Measurements from ENCODE around the gene GOLGA8M.
"Not testable (repeated sequence)": the region's sequence is repeated elsewhere in the genome, so short reads cannot be mapped to it uniquely, and the experiment has no call there.

GOLGA8M gene

GRCh38 chr15:28663717-28664116 lies 48.5 kb downstream of the GOLGA8M start:
- DNase-seq (ENCODE audit: low read depth in 2 of 2), result not testable (repeated sequence)

DNA sequence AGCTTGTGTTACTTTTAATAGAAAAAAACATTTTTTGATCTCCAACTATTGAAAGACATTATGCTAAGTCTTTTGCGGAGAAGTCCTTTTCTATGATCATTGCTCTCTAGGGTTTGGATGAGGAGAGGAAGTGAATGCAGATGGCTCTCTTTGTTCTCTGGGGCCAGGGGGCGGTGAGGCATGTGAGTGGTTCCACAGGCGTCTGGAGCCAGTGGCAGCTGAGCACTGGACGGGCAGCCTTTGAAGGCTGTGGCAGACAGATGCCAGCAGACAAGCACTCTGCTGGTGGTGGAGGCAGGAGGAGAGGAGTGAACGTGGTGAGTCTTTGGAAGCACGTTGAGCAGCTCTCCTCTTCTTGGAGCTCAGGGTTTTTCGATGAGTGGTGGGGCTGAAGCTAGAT lies 51.5 kb downstream of the GOLGA8M start:
- not testable (repeated sequence) for DNase-seq (ENCODE audit: low read depth in 2 of 2)

DNA sequence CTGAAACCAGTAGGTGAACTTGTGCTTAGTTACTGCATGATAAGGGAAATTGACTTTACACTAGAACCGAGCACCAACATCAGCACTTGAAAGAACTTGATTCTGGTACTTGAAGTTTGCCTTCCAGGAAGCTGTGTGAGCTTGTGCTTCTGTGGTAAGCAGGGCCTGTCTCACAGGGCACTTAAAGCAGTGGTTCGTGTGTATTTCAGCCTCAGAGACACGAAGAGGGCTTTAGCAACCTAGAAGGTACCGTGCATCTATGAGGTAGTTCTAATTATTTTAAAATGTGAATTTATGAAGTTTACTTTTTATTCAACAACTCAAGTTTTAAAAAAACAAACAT lies 56.2 kb downstream of the GOLGA8M start:
- not testable (repeated sequence) for DNase-seq (ENCODE audit: low read depth in 2 of 2)

DNA sequence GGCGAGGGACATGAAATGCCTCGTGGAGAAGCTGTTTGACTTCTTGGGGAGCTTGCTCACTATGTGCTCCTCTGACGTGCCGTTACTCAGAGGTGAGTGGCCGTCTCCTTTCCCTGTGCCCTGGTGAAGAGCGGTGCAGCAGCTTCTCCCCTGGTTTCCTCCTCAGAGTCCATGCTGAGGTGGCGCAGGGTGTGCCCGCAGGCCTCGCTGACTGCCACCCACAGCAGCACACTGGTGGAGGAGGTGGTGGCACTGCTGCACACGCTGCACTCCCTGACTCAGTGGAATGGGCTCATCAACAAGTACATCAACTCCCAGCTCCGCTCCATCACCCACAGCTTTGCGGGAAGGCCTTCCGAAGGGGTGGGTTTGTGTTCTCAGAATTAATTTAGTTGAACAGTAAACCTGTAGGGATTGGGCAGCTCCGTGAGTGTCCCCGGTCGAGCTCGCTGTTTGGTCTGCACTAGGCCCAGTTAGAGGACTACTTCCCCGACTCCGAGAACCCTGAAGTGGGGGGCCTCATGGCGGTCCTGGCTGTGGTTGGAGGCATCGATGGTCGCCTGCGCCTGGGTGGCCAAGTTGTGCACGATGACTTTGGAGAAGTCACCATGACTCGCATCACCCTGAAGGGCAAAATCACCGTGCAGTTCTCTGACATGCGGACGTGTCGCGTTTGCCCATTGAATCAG lies 56.7 kb downstream of the GOLGA8M start:
- not testable (repeated sequence) for DNase-seq (ENCODE audit: low read depth in 2 of 2)

- not testable (repeated sequence) for DNase-seq (ENCODE audit: low read depth in 2 of 2)
Measured at GRCh38 chr15:28654194-28654593, 58.0 kb downstream of the GOLGA8M start.

- DNase-seq (ENCODE audit: low read depth in 2 of 2), result not testable (repeated sequence)
Measured at GRCh38 chr15:28652538-28652937, 59.7 kb downstream of the GOLGA8M start.

All from stimulated activated CD8-positive, alpha-beta memory T cell treated with anti-CD3 and anti-CD28 coated beads, Interleukin-2, amount 100 ng/mL, for 1 hour (primary cell).